Glomerular endothelial cell (primary cell): ENCODE data around the gene GPHN. TPM values are rescaled to one million over a fixed set of nuclear protein-coding genes. Genes with fewer than 3 reads are reported as not detected.

Source experiments
- DNase-seq: peaks from one replicate; pipeline ENCODE4 v3.0.0-alpha.2; 2011; ENCODE audit warnings: low read depth, low spot score; ENCODE audit errors: extremely low read depth
- total RNA-seq: library from RNA; depleted of rRNA; stranded (reverse); fragments of >200 nt; gene quantifications from 2 replicates; pipeline ENCODE4 v1.2.3, GENCODE V29; 2015

The GPHN gene
- 5.7 and 16.1 TPM in 2 replicates for total RNA-seq

DNA sequence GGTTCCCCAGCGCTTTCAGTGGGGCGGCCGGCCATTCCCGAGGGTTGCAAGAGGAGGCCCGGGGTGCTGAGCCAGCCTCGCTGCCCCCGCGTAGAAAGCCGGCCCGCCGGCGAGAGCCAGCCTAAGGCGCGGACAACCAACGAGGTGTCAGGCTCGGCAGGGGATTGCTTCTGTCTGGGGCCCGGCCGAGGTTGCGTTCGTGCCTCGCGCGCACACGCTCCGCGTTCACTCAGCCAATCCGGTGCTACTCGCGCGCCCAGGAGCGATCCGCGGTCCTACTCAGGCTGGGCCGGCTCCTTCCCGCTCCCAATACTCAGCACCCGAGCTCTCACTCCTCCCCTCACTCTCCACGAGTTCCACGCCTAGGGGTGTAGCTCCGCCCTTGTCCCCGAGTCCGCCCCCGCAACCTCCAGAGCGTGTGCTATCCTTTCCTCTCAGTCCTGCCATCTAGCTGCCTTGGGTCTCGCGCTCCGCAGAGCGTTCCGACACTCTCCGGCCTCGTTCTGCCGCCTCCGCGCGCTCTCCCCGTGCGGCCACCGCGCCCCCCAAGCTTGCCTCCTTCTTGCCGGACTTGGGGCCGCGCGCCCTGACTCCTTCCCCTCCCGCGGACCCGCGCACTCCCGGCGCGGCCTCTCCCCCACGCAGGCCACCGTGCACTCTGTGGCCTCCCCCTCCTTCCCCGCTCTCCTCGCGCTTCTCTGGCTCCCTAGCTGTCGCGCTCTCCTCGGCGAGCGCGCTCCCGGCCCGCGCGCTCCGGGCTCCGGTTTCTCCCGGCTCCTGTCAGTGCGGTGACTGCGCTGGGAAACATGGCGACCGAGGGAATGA, at the start of gene GPHN:
Gene GPHN, plus strand, starts transcription at position 426 of the 825 bp plus-strand sequence.
- peak; percentile 75 for DNase-seq

DNA sequence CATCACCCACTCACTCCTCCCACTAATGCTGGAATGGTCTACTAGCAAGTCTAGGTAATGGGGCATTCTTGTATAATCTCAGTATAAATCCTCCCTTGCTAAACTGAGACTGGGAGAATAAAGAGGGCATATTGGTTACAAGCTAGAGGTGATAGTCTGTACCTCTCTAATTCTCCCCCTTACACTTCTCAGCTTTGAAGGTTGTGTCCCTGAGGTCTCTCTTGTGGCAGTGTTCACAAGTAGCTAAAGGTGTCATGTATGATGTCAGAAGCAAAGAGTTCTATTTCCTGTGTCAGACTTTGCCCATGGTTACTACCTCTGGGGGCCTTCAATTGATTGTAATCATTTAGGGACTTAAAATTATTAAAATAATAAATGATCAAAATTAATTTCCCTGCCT, 48.3 kb upstream of the GPHN start:
- no peak for DNase-seq

DNA sequence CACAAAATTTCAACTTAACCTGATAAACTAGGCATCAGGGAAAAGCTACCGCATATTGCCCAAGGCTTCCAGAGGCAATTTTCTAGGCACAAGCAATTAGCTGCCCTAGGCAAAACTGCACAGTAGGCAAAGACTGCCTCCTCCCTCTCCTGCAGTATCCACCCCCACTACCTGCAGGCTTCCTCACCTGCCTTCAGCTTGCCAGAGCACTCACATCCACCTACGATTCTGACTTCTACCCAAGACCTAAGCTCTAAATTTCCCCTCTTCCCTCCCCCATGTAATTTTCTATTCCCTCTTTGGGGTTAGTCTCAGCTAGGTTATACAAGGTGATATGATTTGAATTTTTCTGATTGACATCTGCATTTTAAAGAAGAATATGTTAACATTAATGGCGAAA, 43.7 kb upstream of the GPHN start:
- no peak for DNase-seq

DNA sequence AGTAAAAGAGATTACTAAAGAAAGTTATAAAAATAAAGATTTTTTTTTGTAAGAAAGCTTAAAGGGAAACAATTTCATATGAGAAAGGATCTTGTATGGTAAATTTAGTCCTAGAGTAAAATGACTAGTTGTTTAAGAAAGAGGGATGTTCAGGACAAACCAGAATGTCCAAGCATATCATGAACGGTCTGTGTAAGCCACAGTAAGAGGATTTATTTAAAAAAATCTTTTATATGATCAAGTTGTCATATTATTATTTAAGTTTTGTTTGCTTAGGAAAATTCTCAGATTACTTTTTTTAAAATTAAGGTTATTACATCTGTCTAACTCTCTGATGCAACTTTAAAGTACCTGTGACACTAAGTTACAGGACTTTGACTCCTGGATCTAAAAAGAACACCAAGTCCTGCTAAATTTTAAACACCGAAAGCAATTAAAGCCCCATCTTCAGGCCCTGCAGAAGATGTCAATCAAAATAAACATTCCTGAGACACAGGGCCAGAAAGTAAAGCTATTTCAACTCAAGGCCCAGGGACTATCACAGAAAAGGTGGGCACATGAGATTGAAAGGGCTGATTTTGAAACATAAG, 39.1 kb upstream of the GPHN start:
- DNase-seq, result no peak

GRCh38 chr14:66471584-66471983, 36.4 kb upstream of the GPHN start:
- no peak for DNase-seq

GRCh38 chr14:66472251-66472650, 35.7 kb upstream of the GPHN start:
- DNase-seq, result no peak

GRCh38 chr14:66473223-66473622, 34.7 kb upstream of the GPHN start:
- no peak for DNase-seq

GRCh38 chr14:66476964-66477363, 31.0 kb upstream of the GPHN start:
- no peak for DNase-seq

DNA sequence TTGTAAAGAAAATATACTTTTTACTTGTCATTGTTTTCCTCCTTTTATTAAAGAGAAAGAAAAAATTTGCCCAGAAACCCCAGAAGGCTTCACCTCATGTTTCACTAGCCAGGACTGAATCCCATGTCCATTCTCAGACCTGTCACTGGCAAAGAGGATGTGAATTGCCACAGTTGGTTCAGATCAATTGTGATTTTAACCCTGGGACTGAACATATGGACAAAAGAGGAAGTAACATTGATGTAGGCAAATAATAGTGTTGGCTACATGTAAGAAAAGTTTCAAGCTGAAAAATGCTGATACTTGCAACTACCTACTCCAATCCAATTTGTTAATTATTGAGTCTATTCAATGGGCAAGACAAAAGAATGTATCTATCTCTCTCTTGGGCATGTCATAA, 30.4 kb upstream of the GPHN start:
- no peak for DNase-seq

DNA sequence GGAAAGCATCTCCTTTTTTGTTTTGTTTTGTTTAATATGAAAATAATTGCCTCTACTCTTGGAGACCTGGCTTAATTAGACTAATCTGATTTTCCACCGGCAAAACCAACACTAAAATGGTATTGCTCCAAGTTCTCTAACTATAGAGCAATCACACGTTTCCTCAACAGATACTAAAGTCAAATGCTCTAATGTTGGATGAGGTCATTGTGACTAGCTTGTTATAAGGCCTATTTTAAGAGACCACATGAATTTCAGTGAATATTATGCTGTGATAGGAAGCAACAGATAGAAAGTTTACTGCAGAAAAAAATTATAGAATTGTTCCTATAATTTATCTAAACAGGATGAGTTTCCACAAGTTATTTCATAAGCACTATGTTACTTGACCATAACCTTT, 25.1 kb upstream of the GPHN start:
- no peak for DNase-seq

GRCh38 chr14:66483322-66483721, 24.6 kb upstream of the GPHN start:
- DNase-seq, result no peak

GRCh38 chr14:66485029-66485428, 22.9 kb upstream of the GPHN start:
- no peak for DNase-seq

DNA sequence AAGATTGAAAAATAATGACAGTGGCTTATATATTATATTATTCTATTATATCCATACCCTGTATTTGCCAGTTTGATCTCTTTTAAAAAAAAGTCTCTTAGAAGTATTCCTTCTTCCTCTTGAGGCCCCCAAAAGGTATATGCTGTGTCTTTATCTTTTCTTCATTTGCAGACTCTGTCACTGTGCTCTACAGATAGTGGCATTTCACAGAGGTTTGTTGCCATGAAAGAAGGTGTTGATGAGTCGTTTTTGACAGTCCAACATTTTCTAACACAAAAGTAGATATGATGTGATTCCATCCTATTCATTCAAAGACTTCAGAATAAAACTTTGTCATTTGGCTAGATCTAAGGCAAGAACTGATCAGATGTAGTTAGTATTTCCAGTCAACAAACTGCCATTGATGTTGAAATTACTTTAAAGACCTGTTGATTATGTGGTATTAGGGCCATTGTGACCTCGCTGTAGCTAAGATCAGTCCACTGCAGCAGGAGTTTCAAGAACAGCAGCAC, 22.0 kb upstream of the GPHN start, which contains the start of gene CCDC196:
Gene CCDC196, plus strand, starts transcription at position 462 of the 512 bp plus-strand sequence. CDS start 132 bp downstream, outside the sequence.
- DNase-seq, result no peak

- no peak for DNase-seq
These were observed 20.8 kb upstream of the GPHN start for GRCh38 chr14:66487164-66487563.

DNA sequence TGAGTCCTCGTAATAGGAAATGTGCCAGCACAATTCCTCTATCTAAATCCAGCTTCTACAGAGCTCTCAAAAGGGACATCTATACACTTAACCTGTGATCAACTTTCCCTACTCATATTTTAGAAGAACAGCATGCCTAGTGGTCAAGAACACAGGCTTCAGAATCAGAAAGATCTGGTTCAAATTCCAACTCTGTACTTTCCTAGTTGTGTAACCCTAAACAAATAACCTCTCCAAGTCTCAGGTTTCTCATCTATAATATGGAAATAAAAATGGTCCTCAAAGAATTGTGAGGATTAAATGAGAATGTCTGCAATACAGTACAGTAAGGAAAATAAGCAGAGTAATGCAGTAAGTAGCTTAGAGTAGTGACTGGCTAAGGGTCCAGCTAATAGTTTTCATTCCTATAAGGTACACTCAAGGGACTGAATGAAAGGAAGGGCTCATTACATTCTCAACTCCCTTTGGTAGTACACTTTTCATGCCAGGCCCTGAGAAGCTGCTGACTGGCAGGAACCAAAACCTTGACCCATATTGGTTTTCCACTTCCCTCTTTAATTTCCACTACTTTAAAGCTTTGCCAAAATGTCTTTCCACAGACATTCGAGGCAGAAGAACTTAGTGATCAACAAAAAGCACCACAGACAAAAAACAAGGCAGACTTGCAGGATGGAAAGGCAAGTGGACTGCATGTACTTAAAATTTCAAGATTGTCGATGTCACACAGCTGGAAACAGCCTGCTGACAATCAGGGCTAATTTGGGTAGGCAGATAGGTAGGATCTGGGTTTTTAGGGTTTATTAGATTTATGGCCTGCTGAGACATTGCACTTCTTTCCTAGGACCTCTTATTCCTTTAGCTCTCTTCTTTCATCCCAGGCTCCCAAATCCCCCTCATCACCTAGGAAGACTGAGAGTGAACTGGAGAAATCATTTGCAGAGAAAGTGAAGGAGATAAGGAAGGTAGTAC, 17.5 kb upstream of the GPHN start:
- no peak for DNase-seq

DNA sequence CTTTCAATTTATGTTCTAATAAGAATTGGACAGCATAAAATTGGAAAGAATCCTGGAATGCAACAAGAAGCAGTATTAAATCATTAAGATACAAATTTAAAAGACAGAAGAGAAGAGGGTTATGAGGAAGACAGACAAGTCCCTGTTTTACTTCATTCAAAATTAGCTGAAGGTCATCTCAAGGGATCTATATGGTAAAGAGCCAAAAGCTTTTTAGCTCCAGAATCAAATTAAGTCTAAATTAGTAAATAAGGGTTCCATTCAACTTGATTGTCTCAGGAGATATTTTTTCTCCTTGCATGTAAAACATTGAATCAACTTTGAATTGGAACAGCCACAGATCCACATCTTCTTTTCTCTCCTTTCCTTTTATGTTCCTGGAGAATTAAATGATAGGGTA, 14.2 kb upstream of the GPHN start:
- DNase-seq, result no peak

- peak; percentile 55 for DNase-seq
These were observed 12.5 kb upstream of the GPHN start for GRCh38 chr14:66495218-66496098.

DNA sequence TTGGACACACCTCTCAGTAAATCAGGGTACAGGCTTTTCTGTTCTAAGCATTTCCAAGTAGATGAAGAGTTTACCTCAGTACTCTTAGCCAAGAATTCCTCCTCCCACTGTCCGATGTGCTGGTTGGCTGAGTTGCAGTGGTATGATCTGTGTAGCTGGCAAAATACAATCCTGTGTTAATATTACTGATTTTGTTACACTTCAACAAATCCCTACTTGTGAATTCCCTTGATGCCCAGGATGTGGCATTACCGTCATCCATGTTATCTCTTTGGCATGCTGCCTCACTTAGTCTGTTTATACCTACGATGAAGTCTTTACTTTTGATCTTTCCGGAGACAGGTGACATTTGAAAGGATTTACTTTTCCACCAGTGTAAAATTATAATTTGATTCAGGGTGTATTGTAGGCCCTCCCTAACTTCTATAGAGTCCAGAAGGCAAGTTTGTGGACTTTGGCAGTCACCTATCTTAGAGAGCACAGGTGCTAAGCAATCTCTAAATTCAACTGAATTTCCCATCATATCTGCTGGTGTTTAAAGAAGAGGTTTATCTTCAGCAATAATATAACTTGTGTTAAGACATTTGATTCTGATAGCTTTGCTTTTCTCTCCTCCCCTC, 11.6 kb upstream of the GPHN start:
- no peak for DNase-seq

DNA sequence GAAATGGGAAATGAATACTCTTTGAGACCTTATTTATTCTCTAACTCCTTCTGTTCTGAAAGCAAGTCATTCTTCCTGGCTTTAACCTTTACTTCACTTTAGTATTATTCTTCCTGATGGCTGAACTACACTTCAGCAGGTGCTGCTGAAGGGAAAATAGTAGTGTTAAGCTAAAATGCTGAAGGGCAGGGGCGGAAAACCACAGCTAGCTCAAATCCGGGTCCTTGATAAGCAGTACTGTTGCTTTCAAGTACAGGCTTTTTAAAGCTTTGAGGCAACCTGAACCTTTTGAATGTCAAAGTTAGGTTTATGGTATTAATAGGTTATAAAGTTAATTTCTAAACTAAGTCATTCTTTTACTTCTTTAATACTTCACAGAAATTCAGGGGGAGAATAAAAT, 11.0 kb upstream of the GPHN start:
- DNase-seq, result no peak

GRCh38 chr14:66498311-66498710, 9.6 kb upstream of the GPHN start:
- DNase-seq, result no peak
